ENCODE measurements around the gene TNRC6B. TPM values are rescaled to one million over a fixed set of nuclear protein-coding genes. Genes with fewer than 3 reads are reported as not detected.

Gene TNRC6B
- total and polyA plus RNA-seq, 2 of the 13 experiments (the other 11 are each of a cell fraction or from before 2014, with no cell fraction given) = 8.9 to 13.2 TPM

DNA sequence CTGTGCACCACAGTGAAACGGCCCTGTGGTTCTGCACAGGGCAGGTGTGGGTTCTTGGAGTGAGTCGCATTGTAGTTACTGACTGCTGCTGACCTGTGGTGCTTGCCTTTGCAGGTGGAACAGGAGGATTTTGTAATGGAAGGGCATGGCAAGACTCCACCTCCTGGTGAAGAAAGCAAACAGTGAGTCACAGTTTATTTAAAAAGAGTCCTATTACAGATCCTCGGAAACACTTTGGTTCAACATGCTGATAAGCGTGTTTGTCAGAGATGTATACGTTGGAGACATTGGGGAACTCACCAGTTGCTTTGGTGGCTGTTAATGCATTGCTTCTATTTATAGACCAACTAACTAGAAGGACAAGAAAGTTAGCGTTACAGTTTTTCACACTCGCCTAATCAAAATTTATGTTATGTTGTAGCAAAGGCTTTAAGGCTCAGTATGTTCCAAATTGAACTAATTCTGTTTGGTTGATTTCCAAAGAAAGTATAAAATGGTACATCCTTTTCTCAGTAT lies 21.7 kb upstream of the TNRC6B start (continued):
- TF ChIP-seq, protein P1, sequence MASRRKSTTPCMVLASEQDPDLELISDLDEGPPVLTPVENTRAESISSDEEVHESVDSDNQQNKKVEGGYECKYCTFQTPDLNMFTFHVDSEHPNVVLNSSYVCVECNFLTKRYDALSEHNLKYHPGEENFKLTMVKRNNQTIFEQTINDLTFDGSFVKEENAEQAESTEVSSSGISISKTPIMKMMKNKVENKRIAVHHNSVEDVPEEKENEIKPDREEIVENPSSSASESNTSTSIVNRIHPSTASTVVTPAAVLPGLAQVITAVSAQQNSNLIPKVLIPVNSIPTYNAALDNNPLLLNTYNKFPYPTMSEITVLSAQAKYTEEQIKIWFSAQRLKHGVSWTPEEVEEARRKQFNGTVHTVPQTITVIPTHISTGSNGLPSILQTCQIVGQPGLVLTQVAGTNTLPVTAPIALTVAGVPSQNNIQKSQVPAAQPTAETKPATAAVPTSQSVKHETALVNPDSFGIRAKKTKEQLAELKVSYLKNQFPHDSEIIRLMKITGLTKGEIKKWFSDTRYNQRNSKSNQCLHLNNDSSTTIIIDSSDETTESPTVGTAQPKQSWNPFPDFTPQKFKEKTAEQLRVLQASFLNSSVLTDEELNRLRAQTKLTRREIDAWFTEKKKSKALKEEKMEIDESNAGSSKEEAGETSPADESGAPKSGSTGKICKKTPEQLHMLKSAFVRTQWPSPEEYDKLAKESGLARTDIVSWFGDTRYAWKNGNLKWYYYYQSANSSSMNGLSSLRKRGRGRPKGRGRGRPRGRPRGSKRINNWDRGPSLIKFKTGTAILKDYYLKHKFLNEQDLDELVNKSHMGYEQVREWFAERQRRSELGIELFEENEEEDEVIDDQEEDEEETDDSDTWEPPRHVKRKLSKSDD (CRISPR knock-in tag; IDR thresholded peaks at IDR 0.05; ENCODE audit: low read depth) = no peak
- no peak for TF ChIP-seq ZNF773 (CRISPR knock-in tag; IDR thresholded peaks at IDR 0.05; ENCODE audit: borderline replicate concordance)
- no peak for TF ChIP-seq HOXA5 (CRISPR knock-in tag; IDR thresholded peaks at IDR 0.05)
- no peak for TF ChIP-seq ZSCAN21 (CRISPR knock-in tag; IDR thresholded peaks at IDR 0.05; ENCODE audit: borderline replicate concordance)
- 0 out of 2 replicates have a peak, but pooled peaks have one; percentile 21 for TF ChIP-seq ZFX (CRISPR knock-in tag; IDR thresholded peaks at IDR 0.05; ENCODE audit: low read depth)
- peak; percentile 28 for TF ChIP-seq ASH2L (IDR thresholded peaks at IDR 0.05; ENCODE audit: insufficient read length, low read depth, low read length)
- TF ChIP-seq NFIC (IDR thresholded peaks at IDR 0.05; ENCODE audit: low read length) = peak; percentile 38; the same call in 1 of the 2 replicates
- peak; percentile 98 for TF ChIP-seq JUND (CRISPR knock-in tag; IDR thresholded peaks at IDR 0.05)
- no peak for TF ChIP-seq CENPX (CRISPR knock-in tag; IDR thresholded peaks at IDR 0.05)
- no peak for TF ChIP-seq ZC3H4 (CRISPR knock-in tag; IDR thresholded peaks at IDR 0.05; ENCODE audit: borderline replicate concordance)
- TF ChIP-seq, protein P2, sequence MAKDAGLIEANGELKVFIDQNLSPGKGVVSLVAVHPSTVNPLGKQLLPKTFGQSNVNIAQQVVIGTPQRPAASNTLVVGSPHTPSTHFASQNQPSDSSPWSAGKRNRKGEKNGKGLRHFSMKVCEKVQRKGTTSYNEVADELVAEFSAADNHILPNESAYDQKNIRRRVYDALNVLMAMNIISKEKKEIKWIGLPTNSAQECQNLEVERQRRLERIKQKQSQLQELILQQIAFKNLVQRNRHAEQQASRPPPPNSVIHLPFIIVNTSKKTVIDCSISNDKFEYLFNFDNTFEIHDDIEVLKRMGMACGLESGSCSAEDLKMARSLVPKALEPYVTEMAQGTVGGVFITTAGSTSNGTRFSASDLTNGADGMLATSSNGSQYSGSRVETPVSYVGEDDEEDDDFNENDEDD (CRISPR knock-in tag; IDR thresholded peaks at IDR 0.05; ENCODE audit: borderline replicate concordance) = no peak
- TF ChIP-seq ZSCAN25 (CRISPR knock-in tag; IDR thresholded peaks at IDR 0.05) = no peak
- no peak for TF ChIP-seq MIER2 (CRISPR knock-in tag; IDR thresholded peaks at IDR 0.05)
- TF ChIP-seq ZNF879 (CRISPR knock-in tag; IDR thresholded peaks at IDR 0.05) = no peak
- no peak for TF ChIP-seq ZFP41 (CRISPR knock-in tag; IDR thresholded peaks at IDR 0.05; ENCODE audit: borderline replicate concordance)
- peak; percentile 82 for TF ChIP-seq BCL6 (CRISPR knock-in tag; IDR thresholded peaks at IDR 0.05)
- TF ChIP-seq KIAA2018 (CRISPR knock-in tag; IDR thresholded peaks at IDR 0.05; ENCODE audit: borderline replicate concordance) = no peak
- TF ChIP-seq NR2F2 (IDR thresholded peaks at IDR 0.05; ENCODE audit: borderline replicate concordance, low read depth) = peak; percentile 58; the same call in 1 of the 2 replicates
- TF ChIP-seq GLI4 (CRISPR knock-in tag; IDR thresholded peaks at IDR 0.05; ENCODE audit: borderline replicate concordance) = no peak
